HG02623 (cell line): Measurements from ENCODE around the gene HIC2.
"Not testable (repeated sequence)": the region's sequence is repeated elsewhere in the genome, so short reads cannot be mapped to it uniquely, and the experiment has no call there.

Experiments used
- ATAC-seq: cut with Tn5 transposase; IDR thresholded peaks from one replicate; pipeline ENCODE4 v1.9.1; 2021; ENCODE audit warnings: moderate library complexity; ENCODE audit not compliant: unreplicated experiment

Gene HIC2, protein sequence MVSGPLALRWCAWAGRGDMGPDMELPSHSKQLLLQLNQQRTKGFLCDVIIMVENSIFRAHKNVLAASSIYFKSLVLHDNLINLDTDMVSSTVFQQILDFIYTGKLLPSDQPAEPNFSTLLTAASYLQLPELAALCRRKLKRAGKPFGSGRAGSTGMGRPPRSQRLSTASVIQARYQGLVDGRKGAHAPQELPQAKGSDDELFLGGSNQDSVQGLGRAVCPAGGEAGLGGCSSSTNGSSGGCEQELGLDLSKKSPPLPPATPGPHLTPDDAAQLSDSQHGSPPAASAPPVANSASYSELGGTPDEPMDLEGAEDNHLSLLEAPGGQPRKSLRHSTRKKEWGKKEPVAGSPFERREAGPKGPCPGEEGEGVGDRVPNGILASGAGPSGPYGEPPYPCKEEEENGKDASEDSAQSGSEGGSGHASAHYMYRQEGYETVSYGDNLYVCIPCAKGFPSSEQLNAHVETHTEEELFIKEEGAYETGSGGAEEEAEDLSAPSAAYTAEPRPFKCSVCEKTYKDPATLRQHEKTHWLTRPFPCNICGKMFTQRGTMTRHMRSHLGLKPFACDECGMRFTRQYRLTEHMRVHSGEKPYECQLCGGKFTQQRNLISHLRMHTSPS

DNA sequence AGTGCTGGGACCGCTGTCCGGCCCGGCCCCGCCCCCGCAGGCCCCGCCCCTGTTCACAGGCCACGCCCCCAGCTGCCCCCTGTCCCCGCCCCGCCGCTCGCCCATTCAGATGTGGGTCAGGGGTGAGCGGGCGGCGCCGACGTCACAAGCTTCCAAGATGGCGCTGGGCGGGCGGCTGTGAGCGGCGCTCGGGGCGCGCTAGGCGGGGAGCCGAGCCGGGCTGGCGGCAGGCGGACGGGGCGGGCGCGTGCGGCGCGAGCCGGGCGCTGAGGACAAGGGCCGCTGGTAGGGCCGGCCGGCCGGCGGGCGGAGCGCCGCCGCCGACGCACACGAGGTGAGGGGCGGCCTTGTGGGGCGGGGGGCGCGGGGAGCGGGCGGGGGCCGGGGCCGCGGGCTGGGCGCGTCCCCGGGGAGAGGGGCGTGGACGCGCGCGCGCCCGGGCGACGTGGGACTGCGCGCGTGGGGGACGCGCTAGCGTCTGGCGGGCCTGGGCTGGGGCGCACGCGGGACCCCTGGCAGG lies at the start of gene HIC2:
HIC2 (plus strand) TSS at position 145 of the 520 bp plus-strand sequence. CDS start 25,461 bp downstream, outside the sequence.
- ATAC-seq, result peak; percentile 68

DNA sequence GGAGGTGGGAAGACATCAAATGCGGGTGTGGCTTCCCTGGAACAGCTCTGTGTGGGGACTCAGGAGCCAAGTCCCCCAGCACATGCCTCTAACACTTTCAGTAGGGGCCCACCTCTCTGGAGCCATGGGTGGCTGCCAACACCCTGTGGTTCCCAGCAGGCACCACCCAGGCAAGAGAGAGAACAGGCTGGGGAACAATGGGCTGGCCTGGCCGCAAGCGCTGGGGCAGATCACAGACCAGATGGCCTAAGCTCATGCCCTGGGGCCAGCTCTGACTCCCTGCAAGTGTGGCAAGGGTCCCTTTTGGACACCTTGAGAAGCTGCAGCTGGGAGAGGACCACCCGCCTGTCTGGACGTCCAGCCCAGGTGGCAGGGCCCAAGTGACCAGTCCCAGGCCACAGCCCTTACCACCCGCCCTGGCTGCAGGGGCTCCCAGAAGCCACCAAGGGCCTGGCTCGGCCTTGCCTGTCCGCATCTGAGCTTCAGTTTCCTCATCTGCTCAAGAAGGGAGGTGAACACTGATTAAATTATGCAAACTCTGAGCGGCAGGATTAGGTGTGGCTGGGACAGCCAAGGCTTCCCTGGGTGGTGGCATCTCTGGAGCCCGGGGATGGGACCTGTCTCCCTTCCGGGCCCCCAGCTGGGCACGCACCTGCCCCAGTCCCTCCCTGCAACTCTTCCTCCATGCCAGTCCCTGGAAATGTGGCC lies 48.4 kb upstream of the HIC2 start:
- ATAC-seq, result not testable (repeated sequence)

GRCh38 chr22:21375880-21376279 lies 41.3 kb upstream of the HIC2 start:
- not testable (repeated sequence) for ATAC-seq

DNA sequence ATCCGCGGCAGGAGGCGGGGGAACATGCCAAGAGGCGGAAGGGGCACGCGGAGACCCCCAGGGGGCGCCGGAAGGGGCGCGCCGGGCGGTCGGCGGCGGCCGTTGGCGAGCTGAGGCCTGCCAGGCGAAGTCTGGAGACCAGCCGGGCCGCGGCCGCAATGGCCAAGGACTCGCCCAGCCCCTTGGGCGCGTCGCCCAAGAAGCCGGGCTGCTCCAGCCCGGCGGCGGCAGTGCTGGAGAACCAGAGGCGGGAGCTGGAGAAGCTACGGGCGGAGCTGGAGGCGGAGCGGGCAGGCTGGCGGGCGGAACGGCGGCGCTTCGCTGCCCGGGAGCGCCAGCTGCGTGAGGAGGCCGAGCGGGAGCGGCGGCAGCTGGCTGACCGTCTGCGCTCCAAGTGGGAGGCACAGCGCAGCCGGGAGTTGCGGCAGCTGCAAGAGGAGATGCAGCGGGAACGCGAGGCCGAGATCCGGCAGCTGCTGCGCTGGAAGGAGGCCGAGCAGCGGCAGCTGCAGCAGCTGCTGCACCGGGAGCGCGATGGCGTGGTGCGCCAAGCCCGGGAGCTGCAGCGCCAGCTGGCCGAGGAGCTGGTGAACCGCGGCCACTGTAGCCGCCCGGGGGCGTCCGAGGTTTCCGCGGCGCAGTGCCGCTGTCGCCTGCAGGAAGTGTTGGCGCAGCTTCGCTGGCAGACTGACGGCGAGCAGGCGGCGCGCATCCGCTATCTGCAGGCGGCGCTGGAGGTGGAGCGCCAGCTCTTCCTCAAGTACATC lies 33.3 kb upstream of the HIC2 start, which contains the start of gene RIMBP3B:
RIMBP3B (plus strand) TSS at position 51 of the 767 bp plus-strand sequence; CDS start at position 159, 108 bp downstream.
- ATAC-seq, result not testable (repeated sequence)

DNA sequence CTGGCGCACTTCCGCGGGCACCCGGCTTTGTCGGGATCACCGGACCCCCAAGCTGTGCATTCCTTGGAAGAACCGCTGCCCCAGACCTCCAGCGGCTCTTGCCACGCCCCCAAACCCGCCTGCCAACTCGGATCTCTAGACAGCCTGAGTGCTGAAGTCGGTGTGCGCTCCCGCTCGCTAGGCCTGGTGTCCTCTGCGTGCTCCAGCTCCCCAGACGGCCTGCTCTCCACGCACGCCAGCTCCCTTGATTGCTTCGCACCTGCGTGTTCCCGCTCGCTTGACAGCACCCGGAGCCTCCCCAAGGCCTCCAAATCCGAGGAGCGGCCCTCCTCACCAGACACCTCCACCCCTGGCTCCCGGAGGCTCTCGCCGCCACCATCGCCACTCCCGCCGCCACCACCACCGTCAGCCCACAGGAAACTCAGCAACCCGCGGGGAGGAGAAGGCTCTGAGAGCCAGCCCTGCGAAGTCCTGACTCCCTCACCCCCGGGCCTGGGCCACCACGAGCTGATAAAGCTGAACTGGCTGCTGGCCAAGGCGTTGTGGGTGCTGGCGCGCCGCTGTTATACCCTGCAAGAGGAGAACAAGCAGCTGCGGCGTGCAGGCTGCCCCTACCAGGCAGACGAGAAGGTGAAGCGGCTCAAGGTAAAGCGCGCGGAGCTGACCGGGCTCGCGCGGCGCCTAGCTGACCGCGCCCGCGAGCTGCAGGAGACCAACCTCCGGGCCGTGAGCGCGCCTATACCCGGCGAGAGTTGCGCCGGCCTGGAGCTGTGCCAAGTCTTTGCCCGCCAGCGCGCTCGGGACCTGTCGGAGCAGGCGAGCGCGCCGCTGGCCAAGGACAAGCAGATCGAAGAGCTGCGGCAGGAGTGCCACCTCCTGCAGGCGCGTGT lies 32.5 kb upstream of the HIC2 start:
- not testable (repeated sequence) for ATAC-seq

DNA sequence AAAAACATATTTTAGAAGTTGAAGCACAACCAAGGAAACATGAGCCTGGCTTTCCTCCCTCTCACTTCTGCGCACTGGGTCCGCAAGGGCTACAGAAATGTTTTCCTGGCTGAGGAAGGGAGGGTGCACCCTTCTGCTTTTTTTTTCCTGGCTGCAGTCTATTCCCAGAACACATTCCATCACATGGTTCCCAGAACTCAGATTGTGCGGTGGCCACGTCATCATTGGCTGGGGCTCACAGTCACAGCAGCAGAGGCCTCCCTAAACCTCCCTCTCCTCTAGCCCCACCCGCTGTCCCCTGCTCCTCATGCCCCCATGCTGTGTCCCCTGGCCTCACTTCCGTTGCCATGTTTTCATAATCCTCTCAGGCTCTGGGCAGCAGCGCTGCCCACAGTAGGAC lies 27.7 kb upstream of the HIC2 start:
- not testable (repeated sequence) for ATAC-seq

GRCh38 chr22:21390013-21390412 lies 27.2 kb upstream of the HIC2 start:
- not testable (repeated sequence) for ATAC-seq

DNA sequence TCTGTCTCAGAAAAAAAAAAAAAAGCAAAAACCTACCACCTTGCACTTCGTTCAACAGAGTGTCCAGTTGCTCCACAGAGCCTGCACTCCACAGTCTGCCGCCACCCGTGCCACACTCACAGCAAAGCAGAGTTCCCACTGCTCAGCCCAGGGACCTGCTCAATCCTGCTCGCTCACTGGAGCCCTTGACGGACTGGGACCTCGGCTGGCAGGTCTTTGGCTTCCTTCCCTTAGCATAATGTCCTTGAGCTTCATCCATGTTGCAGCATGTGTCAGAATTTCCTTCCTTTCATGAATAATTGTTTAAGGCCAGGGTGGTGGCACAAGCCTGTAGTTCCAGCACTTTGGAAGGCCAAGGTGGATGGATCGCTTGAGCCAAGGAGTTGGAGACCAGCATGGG lies 22.6 kb upstream of the HIC2 start:
- ATAC-seq, result not testable (repeated sequence)

DNA sequence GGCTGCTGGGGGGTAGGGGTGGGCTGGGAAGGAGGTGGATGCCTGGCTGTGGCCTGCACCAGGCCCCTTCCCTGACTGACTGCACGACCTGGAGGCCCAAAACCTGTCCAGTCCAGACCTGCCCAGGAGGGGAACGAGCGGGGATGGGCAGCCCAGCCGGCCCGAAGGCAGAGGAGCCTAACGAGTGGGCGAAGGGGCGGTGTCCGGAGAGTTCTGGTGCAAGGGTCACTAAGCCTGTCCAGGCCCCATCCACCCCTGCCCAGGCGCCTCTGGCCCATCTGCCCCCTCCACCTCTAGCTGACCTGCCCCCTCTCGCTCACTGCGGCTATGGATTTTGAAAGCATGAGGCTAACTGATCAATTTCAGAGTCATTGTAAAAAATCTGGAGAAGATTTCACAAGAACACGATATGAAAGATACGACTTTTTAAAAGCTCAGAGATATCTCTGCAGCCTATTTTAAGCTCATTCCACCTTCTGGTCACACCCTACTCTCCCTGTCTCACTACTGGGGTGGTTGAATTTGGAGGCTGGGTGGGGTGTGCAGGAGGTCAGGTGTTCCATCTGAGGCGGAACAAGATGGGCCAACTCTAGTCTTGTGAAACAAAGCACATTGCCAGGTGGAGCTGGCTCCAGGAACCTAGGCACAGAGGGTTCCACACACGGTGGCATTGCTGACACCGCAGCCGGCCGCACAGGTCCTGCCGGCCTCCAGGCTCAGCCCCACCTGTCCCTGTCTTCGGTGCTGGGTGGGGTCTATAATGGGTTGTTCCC lies 15.8 kb upstream of the HIC2 start:
- not testable (repeated sequence) for ATAC-seq

GRCh38 chr22:21402763-21403314 lies 14.3 kb upstream of the HIC2 start:
- not testable (repeated sequence) for ATAC-seq

DNA sequence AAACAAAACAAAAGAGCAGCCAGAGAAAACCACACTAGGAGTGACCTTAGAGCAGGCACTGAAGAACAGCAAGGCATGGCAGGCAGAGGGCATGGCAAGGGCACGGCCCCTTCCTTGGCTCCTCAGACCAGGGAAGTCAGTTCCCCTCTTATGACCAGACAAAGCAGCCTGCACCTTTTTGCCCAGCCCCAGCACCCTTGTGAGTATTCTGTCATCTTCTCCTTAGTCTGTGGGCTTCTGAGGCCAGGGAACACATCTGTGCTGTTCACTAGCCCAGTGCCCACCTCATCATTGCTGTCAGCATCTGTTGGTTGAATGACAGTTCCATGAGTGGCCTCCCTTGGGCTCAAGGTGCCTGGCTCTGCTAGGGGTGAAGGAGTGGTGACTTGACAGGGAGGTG lies 10.0 kb upstream of the HIC2 start:
- not testable (repeated sequence) for ATAC-seq

DNA sequence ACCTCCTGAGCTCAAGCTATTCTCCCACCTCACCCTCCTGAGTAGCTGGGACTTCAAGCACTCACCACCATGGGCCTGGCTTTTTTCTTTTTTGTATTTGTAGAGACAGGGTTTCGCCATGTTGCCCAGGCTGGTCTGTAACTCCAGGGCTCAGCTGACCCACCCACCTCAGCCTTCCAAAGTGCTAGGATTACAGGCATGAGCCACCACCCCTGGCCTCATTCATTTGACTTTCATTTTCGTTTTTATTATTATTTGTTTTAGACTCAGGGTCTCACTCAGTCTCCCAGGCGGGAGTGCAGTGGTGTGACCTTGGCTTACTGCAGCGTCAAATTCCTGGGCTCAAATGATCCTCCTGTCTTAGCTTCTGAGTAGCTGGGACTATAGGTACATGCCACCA lies 9.4 kb upstream of the HIC2 start:
- not testable (repeated sequence) for ATAC-seq

- ATAC-seq, result not testable (repeated sequence)
These were observed 796 bp upstream of the HIC2 start for GRCh38 chr22:21416375-21416774.

DNA sequence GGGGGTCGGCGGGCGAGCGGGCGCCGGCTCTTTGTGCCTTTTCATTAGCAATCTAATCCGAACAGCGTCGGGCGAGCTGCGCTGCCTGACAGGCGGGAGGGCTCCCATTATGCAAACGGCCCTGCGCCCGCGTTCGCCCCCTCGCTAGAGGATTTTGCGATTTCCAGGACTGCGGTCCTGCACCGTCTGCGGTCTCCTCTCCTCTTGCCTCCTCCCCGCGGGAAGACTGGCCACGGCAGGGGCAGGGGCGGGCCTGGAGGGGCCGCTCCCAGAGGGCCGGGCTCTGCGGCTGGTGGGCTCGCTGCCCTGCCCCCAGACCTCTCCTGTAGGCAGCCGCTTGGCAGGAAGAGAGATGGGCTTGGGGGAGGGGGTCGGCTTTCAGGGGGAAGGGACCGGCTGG lies 682 bp downstream of the HIC2 start:
- peak; percentile 9 for ATAC-seq

DNA sequence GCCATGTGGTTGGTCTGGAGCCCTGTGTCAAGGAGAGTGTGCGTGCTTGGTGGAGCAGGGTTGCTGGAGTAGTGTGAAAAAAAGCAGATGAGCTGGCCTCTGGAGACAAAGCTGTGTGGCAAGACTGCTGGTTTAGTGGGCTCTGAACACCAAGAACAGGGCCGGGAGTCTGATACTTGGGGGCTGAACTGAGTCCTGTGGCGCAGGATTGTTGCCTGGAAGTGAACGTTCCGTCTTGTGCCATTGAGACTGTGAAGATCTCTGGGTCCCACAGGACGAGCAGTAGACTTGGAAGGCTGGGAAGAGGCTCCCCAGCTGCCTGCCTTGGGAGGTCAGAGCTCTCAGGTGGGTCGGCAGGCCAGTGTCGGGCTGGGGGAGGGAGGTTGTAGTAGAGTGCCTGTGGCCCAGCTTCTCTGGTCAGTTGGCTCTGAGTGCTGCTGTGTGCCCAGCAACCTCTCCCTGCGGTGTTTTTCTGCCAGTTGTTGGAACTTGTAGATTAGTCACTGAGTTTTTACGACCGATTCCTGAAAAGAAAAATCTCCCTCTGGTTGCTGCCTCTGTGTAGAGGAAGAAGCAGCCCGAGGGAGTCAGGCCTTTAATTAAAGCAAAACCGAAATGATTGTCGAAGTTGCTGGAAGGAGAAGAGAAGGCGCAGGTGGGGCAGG lies 1.9 kb downstream of the HIC2 start:
- not testable (repeated sequence) for ATAC-seq

- ATAC-seq, result not testable (repeated sequence)
These were observed 3.1 kb downstream of the HIC2 start for GRCh38 chr22:21420180-21420763.

GRCh38 chr22:21424084-21424709 lies 7.0 kb downstream of the HIC2 start:
- not testable (repeated sequence) for ATAC-seq
